ENCODE results near the gene WFIKKN2.

- TF ChIP-seq PHF8 (conservative IDR thresholded peaks at IDR 0.05; ENCODE audit: low read depth, low read length) (no peak), EZH2 (IDR thresholded peaks at IDR 0.05; ENCODE audit: low read depth, low read length, severe bottlenecking) (no peak), ASH2L (IDR thresholded peaks at IDR 0.05; ENCODE audit: low read length) (no peak), POLR2AphosphoS5 (IDR thresholded peaks at IDR 0.05; ENCODE audit: low read depth, low read length) (no peak), BCL11A (IDR thresholded peaks at IDR 0.05; ENCODE audit: low read depth in 2 of 2, low read length in 2 of 2) (no peak), TCF12 (IDR thresholded peaks at IDR 0.05; ENCODE audit: low read depth, low read length) (no peak)
- TF ChIP-seq, protein P1, sequence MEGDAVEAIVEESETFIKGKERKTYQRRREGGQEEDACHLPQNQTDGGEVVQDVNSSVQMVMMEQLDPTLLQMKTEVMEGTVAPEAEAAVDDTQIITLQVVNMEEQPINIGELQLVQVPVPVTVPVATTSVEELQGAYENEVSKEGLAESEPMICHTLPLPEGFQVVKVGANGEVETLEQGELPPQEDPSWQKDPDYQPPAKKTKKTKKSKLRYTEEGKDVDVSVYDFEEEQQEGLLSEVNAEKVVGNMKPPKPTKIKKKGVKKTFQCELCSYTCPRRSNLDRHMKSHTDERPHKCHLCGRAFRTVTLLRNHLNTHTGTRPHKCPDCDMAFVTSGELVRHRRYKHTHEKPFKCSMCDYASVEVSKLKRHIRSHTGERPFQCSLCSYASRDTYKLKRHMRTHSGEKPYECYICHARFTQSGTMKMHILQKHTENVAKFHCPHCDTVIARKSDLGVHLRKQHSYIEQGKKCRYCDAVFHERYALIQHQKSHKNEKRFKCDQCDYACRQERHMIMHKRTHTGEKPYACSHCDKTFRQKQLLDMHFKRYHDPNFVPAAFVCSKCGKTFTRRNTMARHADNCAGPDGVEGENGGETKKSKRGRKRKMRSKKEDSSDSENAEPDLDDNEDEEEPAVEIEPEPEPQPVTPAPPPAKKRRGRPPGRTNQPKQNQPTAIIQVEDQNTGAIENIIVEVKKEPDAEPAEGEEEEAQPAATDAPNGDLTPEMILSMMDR (IDR thresholded peaks at IDR 0.05; ENCODE audit: control extremely low read depth in 1 of 3, insufficient read depth in 1 of 3, low read depth in 1 of 3, low read length in 3 of 3), result no peak
- TF ChIP-seq, protein P2, sequence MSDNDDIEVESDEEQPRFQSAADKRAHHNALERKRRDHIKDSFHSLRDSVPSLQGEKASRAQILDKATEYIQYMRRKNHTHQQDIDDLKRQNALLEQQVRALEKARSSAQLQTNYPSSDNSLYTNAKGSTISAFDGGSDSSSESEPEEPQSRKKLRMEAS (IDR thresholded peaks at IDR 0.05), result no peak
Measured at GRCh38 chr17:50832267-50832863, 3.0 kb upstream of the WFIKKN2 start.

Measured in H1 (cell line).